Measurements from ENCODE around the gene SLC4A2.

DNA sequence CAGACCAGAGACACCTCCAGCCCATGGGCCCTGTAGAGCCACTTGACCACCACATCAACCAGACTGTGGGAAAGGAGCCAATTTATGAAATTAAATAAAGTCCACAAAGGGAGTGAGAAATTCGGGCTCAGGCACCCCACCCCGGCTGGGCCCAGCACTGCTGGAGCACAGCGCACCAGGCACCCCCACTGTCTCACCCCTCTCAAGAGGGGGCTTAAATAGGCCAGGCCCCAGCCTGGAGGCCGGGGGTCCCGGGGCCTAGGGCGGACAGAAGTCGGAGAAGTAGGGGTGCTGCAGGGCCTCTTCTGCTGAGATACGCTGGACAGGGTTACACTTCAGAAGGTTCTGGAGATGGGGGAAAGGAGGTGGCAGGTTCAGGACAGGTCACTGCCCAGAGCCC, 5.6 kb upstream of the SLC4A2 start:
- TF ChIP-seq, protein P1, sequence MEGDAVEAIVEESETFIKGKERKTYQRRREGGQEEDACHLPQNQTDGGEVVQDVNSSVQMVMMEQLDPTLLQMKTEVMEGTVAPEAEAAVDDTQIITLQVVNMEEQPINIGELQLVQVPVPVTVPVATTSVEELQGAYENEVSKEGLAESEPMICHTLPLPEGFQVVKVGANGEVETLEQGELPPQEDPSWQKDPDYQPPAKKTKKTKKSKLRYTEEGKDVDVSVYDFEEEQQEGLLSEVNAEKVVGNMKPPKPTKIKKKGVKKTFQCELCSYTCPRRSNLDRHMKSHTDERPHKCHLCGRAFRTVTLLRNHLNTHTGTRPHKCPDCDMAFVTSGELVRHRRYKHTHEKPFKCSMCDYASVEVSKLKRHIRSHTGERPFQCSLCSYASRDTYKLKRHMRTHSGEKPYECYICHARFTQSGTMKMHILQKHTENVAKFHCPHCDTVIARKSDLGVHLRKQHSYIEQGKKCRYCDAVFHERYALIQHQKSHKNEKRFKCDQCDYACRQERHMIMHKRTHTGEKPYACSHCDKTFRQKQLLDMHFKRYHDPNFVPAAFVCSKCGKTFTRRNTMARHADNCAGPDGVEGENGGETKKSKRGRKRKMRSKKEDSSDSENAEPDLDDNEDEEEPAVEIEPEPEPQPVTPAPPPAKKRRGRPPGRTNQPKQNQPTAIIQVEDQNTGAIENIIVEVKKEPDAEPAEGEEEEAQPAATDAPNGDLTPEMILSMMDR (IDR thresholded peaks at IDR 0.05), result no peak
- no peak for TF ChIP-seq POLR2A (IDR thresholded peaks at IDR 0.05)
